ENCODE results near the gene UCP3.

UCP3 gene

DNA sequence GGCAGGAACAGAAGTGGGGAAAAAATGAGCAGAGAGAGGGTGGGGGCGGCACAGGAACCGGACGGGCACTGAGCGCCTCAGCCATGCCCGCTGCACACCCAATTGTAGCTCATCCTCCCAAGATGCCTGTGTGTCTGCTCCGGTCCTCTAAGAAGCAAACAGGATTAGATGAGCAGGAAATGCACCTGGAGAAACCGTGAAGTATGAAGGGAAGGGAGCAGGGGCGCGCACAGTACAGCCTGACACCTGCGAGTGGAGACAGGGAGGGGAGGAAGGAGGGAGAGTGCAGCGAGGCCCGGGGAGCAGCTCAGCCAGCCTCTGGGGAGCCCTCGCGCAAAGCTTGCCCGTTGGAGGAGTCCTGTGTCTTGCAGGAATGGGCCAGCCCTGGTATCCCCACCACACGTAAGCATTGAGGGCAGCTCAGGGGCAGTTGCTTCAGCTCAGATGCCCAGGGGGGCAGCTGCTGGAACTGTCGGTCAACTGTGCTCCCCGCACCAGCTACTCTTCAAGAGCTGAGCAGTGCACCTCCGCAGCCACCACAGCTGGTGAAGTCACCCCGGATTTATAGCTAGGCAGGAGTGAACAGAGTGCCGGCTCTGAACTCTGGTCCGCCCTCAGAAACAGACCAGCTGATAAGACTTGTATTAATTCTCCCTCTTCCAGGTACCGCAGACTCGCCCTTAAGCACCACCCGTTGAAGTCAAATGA is 51.1 kb downstream of the UCP3 start:
- TF ChIP-seq GATA1 (IDR thresholded peaks at IDR 0.05; ENCODE audit: low read depth, low read length) (no peak), POLR2A (IDR thresholded peaks at IDR 0.05; ENCODE audit: low read length) (no peak)
- DNase-seq: no peak

DNA sequence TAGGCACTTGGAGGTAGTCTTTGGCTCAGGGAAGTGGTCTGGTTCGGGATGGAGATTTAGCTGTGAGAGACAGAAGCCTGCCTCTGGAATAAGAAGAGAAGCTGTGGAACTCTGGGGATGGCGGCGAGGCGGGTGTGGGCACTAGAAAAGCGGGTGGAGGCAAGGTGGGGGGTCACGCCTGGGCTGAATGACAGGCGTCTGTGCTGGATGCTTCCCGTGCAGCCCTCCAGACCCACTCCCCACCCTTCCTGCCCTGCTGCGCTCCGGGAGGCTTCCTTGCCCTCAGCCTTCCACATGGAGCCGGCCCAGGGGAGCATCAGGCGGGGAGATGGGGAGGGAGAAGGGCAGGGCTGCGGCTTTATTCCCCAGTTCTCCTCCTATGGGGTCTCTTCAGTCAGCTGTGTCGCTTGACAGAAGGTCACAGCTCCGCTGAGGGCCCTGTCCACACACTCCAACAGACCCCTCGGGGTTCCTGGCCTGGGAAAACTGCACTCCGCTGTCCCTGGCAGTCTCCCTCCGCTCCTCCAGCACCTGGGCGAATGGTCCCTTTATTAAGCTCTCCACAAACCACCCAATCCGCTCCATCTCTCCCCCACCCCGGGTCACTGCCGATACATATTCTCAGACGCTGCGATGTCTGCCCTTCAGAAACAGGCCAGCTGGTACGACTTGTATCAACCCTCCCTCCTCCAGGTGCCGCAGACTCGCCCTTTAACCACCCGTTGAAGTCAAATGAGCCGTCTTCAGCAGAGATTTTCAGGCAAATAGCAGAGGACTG is 51.8 kb downstream of the UCP3 start:
- no peak for TF ChIP-seq POLR2A (IDR thresholded peaks at IDR 0.05; ENCODE audit: low read length)
- no peak for DNase-seq

DNA sequence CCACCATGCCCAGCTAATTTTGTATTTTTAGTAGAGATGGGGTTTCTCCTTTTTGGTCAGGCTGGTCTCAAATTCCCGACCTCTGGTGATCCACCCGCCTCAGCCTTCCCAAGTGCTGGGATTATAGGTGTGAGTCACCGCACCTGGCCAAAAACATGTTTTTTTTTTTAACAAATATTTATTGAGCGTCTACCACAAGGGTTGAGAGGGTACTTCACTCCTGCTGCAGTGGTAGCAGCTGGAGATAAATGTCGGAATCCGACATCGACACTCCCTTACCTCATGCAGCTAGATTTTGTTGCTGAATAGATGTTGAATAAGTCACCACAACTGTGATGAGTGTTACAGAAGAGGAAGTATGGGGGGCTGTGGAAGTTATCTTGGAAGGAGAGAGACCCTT is 57.1 kb downstream of the UCP3 start:
- TF ChIP-seq GATA1 (IDR thresholded peaks at IDR 0.05; ENCODE audit: low read depth, low read length): no peak
- no peak for DNase-seq

DNA sequence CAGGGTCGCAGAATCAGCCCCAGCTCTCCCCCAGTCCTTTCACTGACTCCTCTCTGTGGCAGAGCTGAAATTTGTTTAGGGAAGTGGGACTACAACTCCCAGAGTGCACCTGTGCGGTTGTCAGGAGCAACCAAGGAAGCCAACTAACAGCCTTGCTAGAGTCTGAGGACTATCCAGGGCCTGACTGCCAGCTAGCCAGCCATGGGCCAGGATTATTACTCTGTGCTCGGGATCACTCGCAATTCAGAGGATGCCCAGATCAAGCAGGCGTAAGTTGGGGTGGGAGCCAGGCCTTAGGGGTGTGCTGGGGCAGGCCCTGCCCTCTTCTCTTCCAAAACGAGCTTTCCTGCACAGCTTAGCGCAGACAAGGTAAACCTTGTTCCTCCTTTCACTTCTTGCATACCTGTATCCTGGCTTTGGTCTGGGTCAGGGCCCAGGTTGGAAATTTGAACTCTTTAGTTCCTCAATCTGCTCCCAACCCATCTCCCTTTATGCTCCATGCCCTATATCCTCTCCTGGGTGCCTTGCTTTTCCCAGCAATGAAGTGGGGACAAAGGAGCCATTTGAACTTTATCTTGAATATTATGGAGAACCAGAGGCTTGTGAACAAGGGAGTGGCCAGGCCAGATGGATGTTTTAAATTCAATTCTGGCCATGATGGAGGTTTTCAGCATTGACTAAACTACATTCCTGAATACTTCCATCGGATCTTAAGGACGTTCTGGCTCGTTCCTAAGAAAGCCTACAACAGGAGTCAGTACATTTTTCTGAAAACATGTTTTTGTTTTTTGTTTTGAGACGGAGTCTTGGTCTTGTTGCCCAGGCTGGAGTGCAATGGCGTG is 57.8 kb downstream of the UCP3 start, which contains the start of gene DNAJB13:
TSS of gene DNAJB13 (plus strand) at position 158 of the 842 bp plus-strand sequence. CDS start at position 202, 44 bp downstream.
- no peak for TF ChIP-seq GATA1 (IDR thresholded peaks at IDR 0.05; ENCODE audit: low read depth, low read length)
- no peak for TF ChIP-seq POLR2A (IDR thresholded peaks at IDR 0.05; ENCODE audit: low read length)

More for the DNA sequence above, 57.8 kb downstream of the UCP3 start, which contains the start of gene DNAJB13:
- peak; percentile 44 to 55 for DNase-seq

Measured in erythroblast (primary cell).